Measurements from ENCODE around the gene RBMS3. TPM values are rescaled to one million over a fixed set of nuclear protein-coding genes. Genes with fewer than 3 reads are reported as not detected.

Gene RBMS3
- total RNA-seq, 1 donor from 2014 or later = 3.8 TPM

DNA sequence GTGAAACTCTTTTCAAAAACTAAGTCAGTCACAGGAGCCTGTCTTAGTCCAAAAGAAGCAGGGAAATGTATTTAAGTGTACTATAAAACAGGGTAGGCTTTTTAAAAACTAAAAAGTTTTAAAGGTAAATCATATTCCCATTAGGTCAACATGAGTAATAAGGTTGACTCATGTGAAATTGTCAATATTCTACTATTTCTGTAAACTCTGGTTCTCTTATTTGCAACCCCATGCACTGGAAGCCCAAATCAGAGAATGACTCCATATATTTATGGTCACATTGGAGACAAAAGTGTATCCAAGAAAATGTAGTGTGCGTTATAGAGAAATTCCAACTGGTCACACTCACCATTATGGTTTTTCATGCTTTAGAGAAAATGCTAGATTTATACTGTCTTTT is 725.2 kb downstream of the RBMS3 start:
- no peak for DNase-seq (ENCODE audit: low spot score, unreplicated experiment)
- TF ChIP-seq, protein P1, sequence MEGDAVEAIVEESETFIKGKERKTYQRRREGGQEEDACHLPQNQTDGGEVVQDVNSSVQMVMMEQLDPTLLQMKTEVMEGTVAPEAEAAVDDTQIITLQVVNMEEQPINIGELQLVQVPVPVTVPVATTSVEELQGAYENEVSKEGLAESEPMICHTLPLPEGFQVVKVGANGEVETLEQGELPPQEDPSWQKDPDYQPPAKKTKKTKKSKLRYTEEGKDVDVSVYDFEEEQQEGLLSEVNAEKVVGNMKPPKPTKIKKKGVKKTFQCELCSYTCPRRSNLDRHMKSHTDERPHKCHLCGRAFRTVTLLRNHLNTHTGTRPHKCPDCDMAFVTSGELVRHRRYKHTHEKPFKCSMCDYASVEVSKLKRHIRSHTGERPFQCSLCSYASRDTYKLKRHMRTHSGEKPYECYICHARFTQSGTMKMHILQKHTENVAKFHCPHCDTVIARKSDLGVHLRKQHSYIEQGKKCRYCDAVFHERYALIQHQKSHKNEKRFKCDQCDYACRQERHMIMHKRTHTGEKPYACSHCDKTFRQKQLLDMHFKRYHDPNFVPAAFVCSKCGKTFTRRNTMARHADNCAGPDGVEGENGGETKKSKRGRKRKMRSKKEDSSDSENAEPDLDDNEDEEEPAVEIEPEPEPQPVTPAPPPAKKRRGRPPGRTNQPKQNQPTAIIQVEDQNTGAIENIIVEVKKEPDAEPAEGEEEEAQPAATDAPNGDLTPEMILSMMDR (IDR thresholded peaks at IDR 0.05; ENCODE audit: unreplicated experiment) = no peak
- no peak overlapping the region for H3K27ac Mint-ChIP-seq
- no peaks in the 10 kb centered on the region for H3K27me3 Mint-ChIP-seq
- H3K4me3 Mint-ChIP-seq (ENCODE audit: low read depth) = no peak overlapping the region
- no peaks in the 10 kb centered on the region for H3K9me3 Mint-ChIP-seq (ENCODE audit: low read depth)
- H3K36me3 Mint-ChIP-seq (ENCODE audit: insufficient read depth) = no peaks in the 10 kb centered on the region
- peaks cover 13% of the 10 kb centered on the region for H3K4me1 Mint-ChIP-seq (ENCODE audit: low read depth)

DNA sequence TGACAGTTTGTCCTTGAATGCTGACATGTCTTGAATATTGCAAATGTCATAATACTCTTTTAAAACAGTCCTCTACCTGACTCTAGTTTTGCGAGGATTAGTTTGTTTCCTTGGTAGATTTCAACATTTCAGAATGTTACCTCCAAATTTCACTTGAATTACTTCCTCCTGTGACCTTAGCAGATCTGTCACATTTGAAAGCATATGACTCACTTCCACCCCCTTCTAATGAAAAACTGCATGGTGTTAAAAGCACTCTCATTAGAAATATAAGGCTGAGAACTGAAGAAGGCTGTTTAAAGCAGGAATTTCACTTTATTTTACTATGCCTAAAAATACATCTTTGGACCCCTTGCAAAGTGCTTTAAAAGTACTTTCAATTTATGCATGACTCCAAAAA is 726.8 kb downstream of the RBMS3 start:
- no peaks in the 10 kb centered on the region for H3K27me3 Mint-ChIP-seq
- peaks cover 13% of the 10 kb centered on the region for H3K4me1 Mint-ChIP-seq (ENCODE audit: low read depth)
- peaks cover 3% of the 10 kb centered on the region for H3K9me3 Mint-ChIP-seq (ENCODE audit: low read depth)
- no peak for DNase-seq (ENCODE audit: low spot score, unreplicated experiment)
- H3K27ac Mint-ChIP-seq = no peak overlapping the region
- peaks cover 2% of the 10 kb centered on the region for H3K36me3 Mint-ChIP-seq (ENCODE audit: insufficient read depth)
- TF ChIP-seq, protein P1 (IDR thresholded peaks at IDR 0.05; ENCODE audit: unreplicated experiment) = no peak
- no peak overlapping the region for H3K4me3 Mint-ChIP-seq (ENCODE audit: low read depth)

DNA sequence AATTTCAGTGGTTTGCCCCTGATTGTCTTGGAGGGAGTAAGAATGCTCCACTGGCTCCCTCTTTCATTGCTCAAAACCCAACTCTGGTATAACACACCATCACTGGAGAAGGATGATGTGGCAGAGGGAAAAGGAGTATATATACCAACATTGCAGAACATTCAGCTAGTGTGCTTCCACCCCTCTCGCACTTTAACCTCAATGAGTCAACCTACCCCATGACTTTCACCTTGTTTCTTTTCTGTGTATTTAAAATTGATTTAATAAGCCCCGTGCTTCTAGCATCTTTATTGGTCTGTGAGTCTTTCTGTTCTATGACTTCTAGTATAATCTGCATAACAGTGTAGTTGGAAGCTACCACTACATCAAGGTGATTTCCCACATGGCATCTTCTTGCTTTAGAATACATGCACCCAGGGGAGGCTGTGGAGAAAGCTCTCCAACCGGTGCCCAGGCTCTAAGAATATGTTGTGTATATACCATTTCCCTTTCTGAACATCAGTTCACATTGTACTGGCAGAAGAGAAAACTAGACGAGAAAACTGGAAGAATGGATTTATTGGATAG is 730.4 kb downstream of the RBMS3 start:
- no peak for DNase-seq (ENCODE audit: low spot score, unreplicated experiment)
- H3K4me3 Mint-ChIP-seq (ENCODE audit: low read depth) = no peak overlapping the region
- H3K27me3 Mint-ChIP-seq = no peaks in the 10 kb centered on the region
- peaks cover 3% of the 10 kb centered on the region for H3K9me3 Mint-ChIP-seq (ENCODE audit: low read depth)
- H3K27ac Mint-ChIP-seq = no peak overlapping the region
- peaks cover 2% of the 10 kb centered on the region for H3K36me3 Mint-ChIP-seq (ENCODE audit: insufficient read depth)
- peaks cover 5% of the 10 kb centered on the region for H3K4me1 Mint-ChIP-seq (ENCODE audit: low read depth)
- TF ChIP-seq, protein P1 (IDR thresholded peaks at IDR 0.05; ENCODE audit: unreplicated experiment) = no peak

DNA sequence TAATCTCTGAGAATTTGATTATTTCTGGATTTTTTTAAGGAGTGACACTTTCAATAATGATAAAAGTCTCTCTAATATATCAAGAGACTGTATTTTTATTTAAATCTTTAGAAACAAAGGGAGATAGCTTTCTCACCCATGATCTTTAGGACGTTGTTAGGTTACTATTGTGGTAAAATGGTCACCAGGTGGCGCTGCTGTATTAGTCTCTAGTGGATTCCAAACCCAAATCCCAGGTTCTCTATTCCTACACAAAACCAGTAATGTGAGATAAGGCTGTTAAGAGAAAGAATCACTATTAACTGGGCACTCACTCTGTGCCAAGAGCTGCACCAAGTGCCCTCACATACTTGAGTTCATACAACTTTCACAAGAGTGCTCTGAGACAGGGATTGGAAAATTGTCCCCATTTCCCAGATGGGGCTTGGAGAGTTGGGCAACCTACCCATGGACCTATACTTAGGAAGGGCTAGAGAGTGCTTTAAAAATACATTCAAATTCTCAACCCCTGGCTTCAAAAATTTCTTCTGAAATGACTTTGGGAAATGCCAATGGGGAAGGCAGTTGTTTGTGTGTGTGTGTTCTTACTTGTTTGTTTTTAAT is 732.2 kb downstream of the RBMS3 start:
- peaks cover 4% of the 10 kb centered on the region for H3K4me1 Mint-ChIP-seq (ENCODE audit: low read depth)
- H3K27me3 Mint-ChIP-seq = no peaks in the 10 kb centered on the region
- no peak overlapping the region for H3K4me3 Mint-ChIP-seq (ENCODE audit: low read depth)
- no peak overlapping the region for H3K27ac Mint-ChIP-seq
- H3K36me3 Mint-ChIP-seq (ENCODE audit: insufficient read depth) = peaks cover 2% of the 10 kb centered on the region
- DNase-seq (ENCODE audit: low spot score, unreplicated experiment) = peak; percentile 41
- H3K9me3 Mint-ChIP-seq (ENCODE audit: low read depth) = peaks cover 3% of the 10 kb centered on the region
- TF ChIP-seq, protein P1 (IDR thresholded peaks at IDR 0.05; ENCODE audit: unreplicated experiment) = peak; percentile 73

DNA sequence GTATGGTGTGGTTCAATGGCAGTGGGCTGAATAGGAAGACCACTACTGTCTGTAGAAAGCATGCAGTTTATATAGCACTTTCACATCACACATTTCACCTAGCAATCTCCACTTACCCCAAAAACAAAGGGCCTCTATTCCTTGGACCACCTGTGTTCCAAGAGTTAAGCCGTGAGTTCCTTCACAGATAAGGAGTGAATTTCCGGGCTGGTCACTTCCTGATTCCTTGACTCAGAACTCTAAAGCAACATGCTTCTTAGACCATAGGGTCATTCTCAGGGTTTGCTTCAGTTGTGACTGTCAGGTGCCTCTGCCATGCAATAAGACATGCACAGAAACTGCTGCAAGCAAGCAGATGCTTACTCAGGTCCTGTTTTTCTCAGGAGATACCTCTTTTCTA is 737.0 kb downstream of the RBMS3 start:
- Mint-ChIP-seq H3K36me3 (ENCODE audit: insufficient read depth) (no peaks in the 10 kb centered on the region), H3K9me3 (ENCODE audit: low read depth) (no peaks in the 10 kb centered on the region), H3K27me3 (no peaks in the 10 kb centered on the region), H3K27ac (no peak overlapping the region), H3K4me3 (ENCODE audit: low read depth) (no peak overlapping the region), H3K4me1 (ENCODE audit: low read depth) (peaks cover 3% of the 10 kb centered on the region)
- TF ChIP-seq, protein P1 (IDR thresholded peaks at IDR 0.05; ENCODE audit: unreplicated experiment) = no peak
- no peak for DNase-seq (ENCODE audit: low spot score, unreplicated experiment)
